HG02763 (cell line): ENCODE results near the gene ACTG1.

Experiments used
- ATAC-seq: cut with Tn5 transposase; IDR thresholded peaks from one replicate; pipeline ENCODE4 v1.9.1; 2021; ENCODE audit warnings: mild to moderate bottlenecking, moderate library complexity; ENCODE audit not compliant: unreplicated experiment

The ACTG1 gene

DNA sequence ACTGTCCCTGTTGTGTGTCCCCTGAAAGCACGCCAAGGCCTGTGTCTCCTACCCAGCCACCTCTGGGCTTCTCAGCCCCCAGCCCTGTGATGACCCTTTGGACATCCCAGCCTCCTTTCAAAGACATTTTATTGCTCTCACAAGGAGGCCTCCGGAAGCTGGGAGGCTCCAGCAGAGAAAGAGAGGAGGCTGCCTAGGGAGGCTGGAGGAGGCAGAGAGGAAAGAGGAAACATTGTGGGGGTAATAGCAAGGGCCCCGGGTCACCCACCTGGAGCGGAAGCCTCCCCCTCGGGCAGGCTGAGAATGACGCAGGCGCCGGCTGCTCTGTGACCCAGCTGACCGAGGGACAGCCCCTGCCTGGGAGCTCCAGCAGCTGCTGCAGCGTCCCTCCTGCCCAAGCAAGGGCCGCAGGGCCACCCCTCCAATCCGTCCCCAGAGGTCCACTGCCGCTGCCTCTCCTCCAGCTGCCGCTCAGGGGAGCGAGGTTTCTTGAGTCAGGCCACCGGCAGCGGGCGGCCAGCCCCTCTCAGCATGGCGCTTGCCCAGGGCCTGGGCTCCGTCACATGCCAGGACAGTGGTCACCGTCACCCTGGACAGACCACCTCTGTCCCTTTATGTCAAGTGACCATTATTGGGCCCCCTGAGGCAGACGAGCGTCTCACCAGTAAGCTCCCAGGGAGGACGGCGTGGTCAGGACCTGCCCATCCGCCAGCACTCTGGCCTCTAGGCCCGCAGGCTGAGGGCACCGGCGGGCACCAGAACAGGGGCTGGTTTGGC lies 29.3 kb downstream of the ACTG1 start:
- ATAC-seq, result no peak

GRCh38 chr17:81482673-81483072 lies 29.9 kb downstream of the ACTG1 start:
- ATAC-seq, result no peak

DNA sequence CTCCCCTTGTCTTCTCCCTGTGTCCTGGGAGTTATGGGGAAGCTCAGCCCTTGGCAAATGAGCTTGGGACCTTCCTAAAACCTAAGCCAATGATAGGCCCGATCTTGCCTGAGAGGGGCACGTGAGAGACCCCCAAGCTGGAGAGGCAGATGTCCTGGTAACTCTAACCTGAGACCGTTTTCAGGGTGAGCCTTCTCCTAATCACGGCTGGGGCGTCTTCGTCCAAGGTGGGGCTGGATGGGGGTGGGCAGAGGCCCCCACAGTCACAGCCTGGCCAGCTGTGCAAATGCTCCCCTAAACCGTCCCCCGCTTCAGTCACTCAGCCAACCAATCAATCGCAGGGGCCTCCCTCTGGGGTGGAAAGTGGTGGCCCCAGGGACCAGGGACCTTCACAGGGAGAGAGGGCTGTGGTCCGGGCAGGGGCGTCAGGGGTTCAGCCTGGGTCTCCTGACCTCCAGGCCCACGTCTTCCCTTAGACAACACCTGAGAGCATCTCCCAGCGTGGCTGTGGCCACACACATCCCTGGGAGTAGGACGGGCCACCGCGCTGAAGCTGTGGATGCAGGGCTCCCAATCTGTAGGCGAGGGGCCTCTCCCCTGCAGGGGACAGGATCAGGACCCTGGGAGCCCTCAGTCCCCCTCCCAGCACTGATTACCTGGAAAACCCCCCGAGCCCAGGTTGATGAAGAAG lies 30.6 kb downstream of the ACTG1 start:
- no peak for ATAC-seq

GRCh38 chr17:81481073-81481799 lies 31.4 kb downstream of the ACTG1 start:
- ATAC-seq, result no peak

GRCh38 chr17:81480140-81481072 lies 32.2 kb downstream of the ACTG1 start:
- ATAC-seq, result no peak

DNA sequence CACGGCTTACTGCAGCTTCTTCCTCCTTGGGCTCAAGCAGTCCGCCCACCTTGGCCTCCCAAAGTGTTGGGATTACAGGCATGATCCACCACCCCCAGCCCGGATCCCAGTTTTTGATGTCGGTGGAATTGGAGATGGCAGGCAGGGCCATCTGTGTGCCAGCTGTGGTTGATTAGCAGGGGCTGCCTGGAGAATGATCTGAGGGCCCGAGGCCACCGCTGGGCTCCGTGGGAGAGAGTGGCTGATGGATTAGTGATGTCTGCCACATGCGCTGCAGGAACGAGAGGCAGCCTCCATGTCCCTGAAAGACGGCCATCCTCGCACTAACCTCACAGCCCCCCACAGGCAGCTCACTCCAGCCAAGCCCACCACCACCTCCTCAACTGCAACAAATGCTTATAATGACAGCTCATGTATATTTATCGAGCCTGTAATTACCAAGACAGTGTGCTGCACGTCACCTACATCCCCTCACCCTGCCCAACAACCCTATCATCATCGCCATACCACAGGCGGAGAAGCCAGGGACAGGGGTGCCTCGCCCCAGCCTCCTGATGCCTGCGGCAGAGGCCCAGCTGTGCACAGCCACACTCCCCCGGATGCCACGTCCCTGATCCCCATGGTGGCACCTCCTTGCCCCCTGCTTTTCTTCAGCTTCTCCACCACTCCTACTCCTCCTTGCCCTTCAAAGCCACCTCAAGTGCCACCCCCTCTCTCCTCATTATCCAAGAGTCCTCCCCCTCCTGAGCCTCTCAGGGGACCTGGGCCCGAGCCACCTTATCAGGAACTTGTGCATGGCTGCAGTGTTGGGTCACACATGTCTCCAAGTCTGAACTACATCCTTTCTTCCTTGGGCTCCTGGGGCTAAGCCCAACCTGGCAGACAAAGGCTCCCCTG lies 33.2 kb downstream of the ACTG1 start:
- no peak for ATAC-seq

DNA sequence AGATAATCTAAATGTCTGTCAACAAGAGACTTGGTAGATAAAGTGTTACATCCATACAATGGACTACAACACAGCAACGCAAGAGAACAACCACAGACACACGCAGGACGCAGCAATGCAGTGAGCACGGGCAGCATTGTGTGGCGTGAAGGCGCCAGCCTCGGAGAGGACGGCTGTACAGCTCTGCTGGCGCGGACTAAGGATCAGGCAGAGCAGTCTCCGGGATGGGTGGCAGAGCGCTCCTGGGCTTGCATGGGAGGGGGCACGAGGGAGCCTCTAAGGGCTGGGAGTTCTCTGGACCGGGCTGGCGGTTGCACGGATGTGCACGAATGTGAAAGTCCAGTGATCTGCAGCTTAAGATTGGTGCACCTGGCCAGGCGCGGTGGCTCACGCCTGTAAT lies 34.5 kb downstream of the ACTG1 start:
- ATAC-seq, result no peak

GRCh38 chr17:81477173-81477572 lies 35.4 kb downstream of the ACTG1 start:
- ATAC-seq, result no peak

GRCh38 chr17:81476635-81477034 lies 36.0 kb downstream of the ACTG1 start:
- no peak for ATAC-seq

DNA sequence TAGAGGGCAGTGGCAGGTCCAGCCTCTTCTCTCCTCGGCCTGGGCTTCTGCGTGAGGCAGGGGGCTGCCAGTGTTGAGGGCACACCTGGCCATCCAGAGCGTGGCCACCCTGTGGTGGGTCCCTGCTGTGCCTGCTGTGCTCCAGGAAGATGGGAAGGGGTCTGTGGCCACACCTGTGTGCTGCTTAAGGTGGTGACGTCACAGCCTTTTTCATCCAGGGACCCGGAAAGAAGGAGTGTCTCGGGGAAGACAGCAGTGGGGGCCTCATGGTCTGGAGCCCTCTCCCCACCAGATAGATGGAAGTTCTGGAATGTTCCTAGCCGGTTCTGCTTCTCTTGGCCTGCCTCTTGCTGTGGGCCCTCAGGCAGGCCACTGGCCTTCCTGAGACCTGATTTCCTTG lies 36.5 kb downstream of the ACTG1 start:
- no peak for ATAC-seq

DNA sequence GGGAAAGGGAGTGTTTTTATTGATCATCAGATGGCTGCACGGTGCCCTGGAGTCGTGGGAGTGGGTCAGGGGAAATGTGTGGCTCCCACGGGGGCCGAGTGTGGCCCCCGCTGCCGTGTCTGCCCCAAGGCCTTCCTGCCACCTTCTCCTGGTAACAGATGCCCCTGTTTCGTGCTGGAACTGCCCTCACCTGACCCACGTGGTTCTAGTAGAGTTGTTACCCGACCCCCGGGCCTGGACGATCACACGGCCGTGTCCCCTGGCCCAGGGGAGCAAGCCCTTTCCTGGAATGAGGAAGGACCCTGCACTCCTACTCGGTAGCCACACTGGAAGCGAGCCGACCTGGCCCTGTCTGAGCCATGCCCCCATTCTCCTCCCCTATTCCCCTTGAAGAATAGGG lies 37.6 kb downstream of the ACTG1 start:
- no peak for ATAC-seq

DNA sequence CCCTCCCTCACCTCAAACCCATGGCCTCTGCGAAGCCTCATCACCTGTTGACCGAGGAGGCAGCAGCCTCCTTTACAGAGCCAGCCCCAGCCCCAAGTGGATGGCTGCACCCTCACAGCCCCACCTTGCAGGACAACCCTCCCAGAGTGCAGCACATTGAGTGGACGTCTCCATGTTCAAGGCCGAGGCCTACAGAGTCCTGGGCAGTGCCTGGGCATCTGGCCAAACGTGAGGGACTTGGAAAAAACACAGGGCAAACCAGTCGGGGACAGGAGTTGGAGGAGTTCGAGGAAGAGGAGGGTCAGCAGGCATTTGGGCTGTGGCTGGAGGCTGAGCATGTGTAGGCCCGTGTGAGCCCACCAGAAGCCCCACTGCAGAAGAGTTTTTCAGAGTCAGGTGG lies 39.6 kb downstream of the ACTG1 start:
- no peak for ATAC-seq

DNA sequence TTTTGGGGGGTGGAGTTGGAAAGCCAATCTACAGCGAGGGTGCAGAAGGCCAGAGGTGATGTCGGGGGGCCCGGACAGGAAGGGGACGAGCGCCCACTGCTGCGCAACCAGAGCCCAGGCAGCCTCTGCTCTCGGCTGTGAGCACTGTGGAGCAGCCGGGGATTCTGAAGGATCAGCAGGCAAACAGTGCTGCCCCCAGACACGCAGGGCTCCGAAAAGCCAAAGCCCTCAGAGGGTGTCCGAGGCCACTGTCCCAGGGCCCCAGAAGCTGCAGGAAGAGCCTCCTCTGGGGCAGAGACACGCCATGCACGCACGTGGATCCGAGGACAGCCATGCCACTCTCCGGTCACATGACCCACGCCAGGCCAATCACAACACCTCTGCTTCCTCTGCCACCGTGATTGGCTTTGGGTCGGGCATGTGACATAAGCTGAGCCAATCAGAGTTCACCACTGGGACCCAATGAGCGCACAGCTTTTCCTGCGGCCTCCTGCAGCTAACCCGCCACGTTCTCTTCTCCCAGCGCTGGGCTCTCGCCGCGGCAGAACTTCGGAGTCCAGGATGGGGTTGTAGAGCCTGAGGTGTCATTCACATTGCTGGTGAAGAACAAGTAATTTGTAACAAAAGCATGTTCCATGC lies 40.7 kb downstream of the ACTG1 start:
- no peak for ATAC-seq

DNA sequence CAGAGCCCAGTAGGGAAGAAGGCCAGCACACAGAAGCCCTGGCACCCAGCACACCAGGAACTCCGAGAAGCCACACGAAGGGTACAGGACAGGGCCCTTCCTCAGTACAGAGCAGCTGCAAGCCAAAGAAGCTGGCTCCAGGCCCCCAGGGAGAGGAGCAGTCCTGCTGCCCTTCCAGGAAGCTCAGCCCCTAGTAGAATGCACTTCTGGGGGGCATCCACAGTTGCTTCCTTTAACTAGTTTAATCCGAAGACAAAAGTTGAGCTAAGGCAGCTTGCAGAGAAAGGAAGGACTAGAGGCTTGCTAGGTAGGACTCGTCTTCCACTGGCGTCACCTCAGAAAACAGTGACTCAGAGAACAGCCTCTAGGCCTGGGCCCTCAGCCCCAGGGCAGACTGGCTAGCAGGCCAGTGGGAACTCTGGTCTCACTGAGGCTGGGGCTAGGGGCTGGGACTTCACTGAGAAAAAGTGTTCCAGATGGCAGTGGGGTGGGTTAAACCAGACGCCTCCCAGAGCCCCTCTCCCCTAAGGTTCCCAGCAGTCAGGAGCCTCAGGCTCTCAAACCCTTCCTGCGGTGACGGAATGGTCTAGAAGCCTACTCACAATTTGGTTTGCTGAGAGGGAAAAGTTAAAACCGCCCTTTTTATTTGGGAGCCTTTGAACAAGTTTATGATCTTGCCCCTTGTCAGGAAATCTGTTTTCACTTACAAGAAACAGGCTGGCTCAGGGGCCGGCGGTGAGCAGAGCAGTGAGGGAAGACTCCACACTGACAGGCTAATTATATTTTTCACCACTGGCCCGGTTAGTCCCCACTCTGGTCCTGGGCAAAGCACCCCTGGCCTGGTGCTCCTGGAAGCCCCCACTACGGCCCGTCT lies 41.4 kb downstream of the ACTG1 start:
- no peak for ATAC-seq

GRCh38 chr17:81470270-81470943 lies 42.2 kb downstream of the ACTG1 start:
- ATAC-seq, result no peak

GRCh38 chr17:81469266-81469665 lies 43.3 kb downstream of the ACTG1 start:
- no peak for ATAC-seq

DNA sequence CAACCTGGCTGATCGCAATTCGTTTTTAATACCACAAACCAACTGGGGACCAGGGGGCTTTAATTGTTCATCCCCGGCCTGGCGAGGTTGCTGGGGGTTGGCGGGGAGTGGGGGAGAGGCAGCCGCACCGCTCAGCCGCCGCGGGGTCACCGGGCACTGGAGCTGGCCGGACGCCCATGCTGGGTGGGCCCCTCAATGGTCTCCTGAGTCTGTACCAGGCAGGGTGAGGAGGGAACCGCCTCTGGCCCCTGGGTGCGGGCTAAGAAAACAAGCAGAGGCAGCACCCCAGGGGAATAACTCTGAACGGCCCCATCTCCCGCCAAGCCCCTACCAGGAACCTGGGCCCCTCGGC lies 43.9 kb downstream of the ACTG1 start:
- ATAC-seq, result no peak
